CD4-positive, alpha-beta T cell treated with Interleukin-17A for 4 hours (primary cell): Measurements from ENCODE around the gene MX2.
"Not testable (repeated sequence)": the region's sequence is repeated elsewhere in the genome, so short reads cannot be mapped to it uniquely, and the experiment has no call there.

Source experiments
- DNase-seq: peaks from one replicate; pipeline ENCODE4 v3.0.0-alpha.2; 2020; ENCODE audit warnings: mixed read lengths

The MX2 gene

DNA sequence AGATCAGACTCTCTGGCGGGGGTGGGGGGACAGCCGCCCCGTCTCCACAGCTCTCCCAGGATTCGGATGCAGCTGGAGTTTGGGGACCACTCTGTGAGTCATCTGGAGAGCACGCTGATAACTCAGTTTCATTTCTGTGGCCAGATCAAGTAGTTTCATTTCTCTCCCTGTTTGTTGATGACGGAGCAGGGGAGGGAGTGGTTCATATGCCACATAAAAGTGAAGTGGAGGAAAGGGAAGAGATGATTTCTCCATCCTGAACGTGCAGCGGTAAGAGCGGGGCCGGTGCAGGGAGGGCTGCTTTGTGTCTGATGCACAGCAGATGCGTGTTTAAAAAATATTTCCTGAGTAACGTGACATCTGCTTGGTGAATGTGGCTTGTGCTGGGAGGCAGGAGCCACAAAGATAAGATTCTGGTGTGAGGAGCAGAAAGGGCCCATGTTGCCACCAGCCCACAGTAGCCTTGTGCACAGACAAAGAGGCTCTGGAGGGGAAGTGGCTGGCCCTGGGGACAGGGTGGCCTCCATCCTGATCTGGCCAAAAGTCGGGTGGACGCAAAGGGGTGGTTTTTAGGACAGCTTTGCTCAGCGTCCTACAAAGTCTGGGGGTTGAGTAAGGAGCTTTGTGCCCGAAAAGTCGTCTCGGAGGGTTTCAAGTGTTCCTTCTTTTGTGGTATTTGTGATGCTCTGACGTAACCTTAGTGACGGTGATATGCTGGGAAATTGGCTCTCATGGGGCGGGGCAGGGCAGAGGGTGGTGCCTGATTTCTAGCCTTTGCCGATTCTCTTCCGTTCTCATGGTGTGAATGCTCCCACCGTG, at the start of gene MX2:
MX2 (plus strand) TSS at position 242 of the 819 bp plus-strand sequence. CDS start 14,880 bp downstream, outside the sequence.
- DNase-seq: peak; percentile 84

GRCh38 chr21:41313285-41314164, 48.3 kb upstream of the MX2 start:
- DNase-seq: not testable (repeated sequence)

GRCh38 chr21:41315726-41316125, 46.1 kb upstream of the MX2 start:
- no peak for DNase-seq

- DNase-seq: no peak
These were observed 45.4 kb upstream of the MX2 start, which contains the start of gene FAM3B for GRCh38 chr21:41316200-41317062. FAM3B (plus strand) TSS chr21:41316801; CDS start chr21:41316880, 79 bp downstream.

DNA sequence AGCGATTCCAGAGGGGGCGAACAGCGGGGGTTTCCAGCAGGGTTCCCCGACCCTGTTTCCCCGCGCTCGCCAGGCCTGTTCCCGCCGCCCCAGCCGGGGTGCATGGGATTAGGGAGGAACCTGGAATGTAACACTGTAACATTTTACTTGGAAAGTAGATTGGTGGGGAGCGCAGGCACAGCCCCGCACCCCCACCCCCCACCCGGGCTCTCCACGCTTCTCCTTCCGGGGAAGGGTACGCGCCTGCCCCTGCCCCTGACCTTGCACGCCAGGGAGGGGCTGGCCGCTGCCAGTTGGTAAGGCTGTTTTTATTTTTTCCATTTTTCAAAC, 44.8 kb upstream of the MX2 start:
- DNase-seq: no peak

DNA sequence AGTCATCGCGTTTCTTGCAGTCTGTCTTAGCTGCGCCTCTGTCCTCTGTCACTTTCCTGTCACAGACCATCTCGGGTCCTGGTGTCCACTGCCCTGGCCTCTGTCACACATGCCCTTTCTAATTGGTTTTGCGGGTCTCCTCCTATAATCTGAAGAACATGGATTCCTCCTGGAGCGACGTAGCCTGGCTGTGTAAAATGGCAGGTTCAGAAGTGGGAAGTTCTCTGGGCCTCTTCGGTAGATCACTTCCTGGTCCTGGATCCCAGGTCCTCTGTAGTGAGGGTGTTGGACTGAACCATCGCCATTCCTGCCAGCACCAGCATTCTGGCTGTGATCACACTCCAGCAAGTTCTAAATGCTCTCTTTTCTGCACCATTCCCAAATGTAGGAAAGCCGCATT, 44.4 kb upstream of the MX2 start:
- DNase-seq: no peak

DNA sequence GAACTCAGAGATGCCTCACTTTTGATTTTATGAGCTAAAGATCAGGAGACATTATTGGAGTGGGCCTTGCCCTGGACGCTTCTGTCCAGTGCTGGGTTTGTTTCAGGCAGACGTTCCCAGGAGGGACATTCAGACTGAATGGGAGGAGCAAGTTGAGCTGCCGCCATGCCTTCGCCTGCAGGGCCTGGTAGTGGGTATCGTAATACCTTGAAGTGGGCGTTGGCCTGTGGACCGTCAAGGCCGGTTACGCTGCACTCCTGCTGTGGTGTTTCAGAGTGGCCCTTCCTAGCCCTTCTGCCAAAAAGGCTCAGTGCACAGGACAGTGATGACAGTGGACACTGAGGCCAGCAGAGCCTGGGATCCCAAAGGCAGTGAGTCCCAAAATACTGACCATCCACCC, 43.6 kb upstream of the MX2 start:
- DNase-seq: no peak

GRCh38 chr21:41319273-41319672, 42.6 kb upstream of the MX2 start:
- DNase-seq: no peak

DNA sequence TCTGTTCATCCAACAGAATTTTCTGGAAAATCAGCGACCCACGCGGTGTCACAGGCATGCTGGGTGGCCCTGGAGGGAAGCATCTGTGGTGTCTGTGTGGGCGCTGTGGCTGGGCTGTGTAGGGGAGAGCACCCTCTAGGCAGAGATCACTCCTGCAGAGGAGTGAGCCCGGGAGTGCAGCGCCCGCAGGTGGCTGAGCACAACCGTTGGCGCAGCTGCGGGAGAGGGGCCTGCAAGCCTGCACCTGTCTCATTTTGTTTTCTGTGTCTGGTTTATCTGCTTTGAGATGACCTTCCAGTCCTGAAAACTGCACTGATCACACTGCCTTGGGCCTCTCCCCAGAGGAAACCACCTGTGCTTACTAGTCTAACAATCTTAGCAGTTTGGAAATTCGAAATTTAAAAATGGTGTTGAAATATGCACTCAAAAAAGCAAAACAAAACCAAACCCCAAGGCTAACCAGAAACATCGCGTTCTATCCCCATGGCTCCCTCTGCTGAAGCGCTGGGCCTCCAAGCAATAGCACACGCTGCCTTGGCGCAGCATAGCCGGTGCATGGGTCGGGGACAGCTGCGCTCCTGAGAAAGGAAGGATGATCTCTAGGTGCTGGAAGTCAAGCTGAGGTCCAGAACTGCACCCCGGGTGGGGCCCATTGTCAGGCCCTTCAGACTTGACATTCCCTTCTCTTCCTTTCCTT, 40.5 kb upstream of the MX2 start:
- peak; percentile 45 for DNase-seq

GRCh38 chr21:41321908-41322495, 39.8 kb upstream of the MX2 start:
- no peak for DNase-seq

DNA sequence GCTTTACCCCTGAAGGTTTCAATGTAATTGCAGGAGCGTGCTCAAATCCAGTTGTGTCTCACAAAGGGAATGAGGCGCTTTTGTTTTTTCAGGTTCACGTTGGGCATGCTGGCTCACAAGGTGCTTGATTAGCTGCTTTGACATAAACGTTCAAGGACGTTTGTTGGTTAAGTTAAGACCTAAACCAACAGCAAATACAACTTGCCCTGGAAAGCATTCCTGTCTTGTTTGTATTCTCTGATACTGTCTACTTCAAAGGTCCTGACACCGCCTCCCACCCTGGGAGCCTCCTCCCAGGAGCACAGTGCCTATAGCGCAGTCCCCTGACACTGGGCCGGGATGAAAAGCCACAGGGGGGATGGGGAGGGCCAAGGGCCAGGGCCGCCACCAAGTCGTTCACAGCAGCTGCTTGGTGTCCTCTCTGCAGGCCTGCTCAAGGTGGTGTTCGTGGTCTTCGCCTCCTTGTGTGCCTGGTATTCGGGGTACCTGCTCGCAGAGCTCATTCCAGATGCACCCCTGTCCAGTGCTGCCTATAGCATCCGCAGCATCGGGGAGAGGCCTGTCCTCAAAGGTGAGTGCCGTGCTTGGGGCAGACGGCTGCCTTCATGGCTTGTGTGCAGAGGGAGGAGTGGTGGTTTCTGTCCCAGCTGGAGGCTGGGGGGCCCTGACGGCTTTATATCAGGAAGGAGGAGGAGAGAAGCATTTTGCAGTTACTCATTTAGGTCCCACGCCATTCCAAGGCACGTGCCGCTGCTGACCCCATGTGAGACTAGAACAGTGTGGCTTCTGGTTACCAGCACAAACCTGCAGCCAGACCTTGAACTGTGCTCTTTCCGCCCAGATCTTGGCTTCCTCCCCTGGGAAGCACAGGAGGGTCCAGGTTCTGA, 39.1 kb upstream of the MX2 start:
- DNase-seq: no peak

DNA sequence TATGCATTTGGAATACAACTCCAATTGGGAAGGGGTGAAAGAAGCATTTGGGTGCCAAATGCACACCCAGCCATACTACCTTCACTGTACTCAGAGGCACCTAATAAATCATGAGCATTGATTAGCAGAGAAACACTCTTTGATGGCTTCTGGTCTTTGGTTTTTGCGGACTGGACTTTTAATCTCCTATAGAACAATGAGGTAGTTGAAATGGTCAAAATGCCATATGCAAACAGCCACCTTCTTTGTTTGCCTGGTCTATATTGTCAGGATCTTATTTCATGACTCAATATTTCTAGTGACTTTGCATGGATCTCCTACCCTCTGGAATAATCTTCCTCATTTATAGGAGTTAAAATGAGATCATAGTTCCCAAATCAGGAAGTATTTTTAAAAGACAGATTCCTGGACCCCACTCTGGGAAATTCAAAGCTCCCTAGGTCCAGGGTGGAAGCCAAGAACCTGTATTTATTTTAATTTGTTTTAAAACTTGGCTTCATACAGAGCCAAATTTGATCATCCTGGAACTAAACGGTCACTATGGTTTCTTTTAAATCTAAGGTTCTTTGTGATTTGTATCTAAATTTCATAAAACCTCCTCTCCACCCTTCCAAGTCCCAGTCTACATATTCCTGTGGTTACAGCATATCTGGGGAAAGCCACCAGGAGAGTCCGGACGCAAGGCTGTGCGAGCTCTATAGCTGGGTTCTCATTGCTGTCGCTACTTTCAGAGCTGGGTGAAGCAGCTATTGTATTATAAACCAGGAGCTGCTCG, 36.5 kb upstream of the MX2 start:
- DNase-seq: no peak

DNA sequence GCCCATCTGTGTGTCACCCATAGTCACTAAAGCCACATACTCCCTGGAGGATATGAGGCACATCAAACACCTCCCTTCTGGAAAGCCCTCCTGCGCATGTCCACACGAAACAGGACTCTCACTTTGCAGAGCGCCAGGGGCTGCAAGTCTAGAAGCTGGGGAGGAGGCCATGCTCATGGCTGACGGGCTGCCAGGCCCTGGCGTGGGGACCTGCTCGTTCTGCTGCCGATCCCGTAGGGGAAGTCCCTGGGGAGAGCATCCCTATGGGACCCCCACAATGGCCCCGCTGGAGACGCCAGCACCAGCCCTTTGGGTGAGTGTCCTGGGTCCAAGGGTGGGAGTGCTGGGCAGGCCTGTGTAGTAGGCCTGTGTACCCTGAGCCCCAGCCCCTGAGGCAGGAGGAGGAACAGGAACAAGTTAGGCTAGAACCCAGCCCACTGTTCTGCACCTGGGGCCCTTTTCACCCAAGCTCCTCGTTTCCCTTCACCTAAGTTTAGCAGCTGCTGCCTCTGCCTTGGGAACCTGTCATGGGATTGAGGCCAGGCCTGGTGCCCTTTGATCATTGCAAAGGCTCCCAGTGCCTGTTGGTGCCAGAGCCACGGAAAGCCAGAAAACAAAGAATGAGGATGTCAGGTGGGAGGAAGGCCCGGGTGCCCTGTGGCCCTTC, 35.3 kb upstream of the MX2 start:
- DNase-seq: no peak

DNA sequence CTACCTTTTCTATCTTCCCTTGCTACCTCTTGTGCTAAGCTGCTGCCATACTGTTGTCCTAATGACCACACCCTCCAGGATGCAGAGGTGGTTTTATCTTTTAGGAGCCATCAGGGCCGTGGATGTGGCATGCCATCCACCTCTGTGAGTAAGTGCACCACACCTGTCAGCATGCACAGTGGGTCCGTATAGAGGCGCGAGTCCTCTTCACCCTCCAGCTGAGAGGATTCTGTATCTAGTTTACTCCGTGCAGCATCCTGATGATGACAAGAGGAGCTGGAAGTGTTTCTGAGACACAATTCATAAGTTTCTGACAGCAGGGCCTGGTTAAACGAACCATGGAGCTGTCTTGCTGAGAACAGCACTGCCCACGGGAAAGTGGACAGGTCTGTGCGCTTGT, 34.1 kb upstream of the MX2 start:
- no peak for DNase-seq

DNA sequence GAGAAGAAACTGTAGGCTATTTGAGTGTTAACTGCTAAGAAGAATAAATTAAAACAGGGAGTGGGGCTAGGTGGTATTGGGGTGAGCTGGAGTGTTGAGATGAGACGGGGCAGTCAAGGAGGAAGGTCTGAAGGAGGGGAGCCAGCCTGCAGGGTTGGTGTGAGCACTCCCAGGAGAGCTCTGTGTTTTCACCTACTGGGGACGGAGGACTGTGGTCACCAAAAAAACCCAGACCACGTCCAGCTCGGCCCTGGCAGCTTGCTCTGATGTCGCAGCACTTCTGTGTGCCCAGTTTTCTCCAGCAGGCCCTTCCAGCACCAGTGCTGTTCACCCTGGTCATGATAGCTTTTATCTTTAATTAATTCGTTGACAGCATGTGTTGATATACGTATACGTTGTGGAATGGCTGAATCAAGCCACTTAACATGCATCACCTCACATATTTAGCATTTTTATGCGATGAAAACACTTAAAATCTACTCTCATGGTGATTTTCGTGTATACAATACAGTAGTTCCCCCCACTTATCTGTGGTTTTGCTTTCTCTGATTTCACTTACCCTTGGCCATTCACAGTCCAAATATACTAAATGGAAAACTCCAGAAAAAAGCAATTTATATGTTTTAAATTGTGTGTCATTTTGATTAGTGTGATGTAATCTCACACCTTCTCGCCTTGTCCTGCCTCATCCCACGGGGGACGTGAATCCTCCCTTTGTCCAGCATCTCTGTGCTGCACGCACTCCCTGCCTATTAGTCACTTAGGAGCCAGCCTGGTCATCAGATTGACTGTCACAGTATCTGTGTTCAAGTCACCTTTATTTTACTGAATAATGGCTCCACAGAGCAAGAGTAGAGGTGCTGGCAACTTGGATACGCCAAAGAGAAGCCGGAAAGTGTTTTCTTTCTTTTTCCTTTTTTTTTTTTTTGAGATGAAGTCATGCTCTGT, 32.9 kb upstream of the MX2 start:
- no peak for DNase-seq

GRCh38 chr21:41333752-41334151, 28.1 kb upstream of the MX2 start:
- DNase-seq: no peak

DNA sequence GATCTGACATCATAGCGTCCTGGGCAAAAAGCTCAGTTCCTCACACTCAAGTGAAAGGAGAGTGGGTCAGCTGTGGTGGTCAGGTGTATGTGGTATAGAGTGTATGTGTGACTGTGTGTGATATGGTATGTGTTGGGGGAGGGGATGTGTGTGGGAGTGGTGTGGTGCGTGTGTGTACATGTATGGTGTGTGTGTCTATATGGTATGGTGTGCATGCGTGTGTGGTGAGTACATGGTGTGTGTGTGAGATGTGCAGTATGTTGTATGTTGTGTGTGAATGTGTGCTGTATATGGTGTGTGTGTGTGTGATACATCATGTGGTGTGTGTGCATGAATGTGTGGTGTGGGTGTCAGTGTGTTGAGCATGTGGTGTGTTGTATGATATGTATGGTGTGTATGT, 24.3 kb upstream of the MX2 start:
- DNase-seq: no peak

- no peak for DNase-seq
These were observed 23.4 kb upstream of the MX2 start for GRCh38 chr21:41338455-41338854.
